SU-DHL-6 (cell line): ENCODE measurements around the gene SYTL5.

Experiments
- EZH2phosphoT487 ChIP-seq: fragments of 200-600 bp; sonication (generic), shearing (Covaris generic); conservative IDR thresholded peaks from 2 replicates; pipeline ENCODE4 v1.6.1; 2018; ENCODE audit warnings: mild to moderate bottlenecking, antibody characterized with exemption, low read length, moderate library complexity, mixed read lengths
- TF ChIP-seq, protein P1 (sequence below): fragments of 200-600 bp; sonication (generic); IDR thresholded peaks from one replicate; pipeline ENCODE4 v1.5.1; 2017; ENCODE audit warnings: antibody characterized with exemption, mild to moderate bottlenecking, low read length, moderate library complexity; ENCODE audit not compliant: insufficient read depth, poor library complexity, severe bottlenecking

DNA sequence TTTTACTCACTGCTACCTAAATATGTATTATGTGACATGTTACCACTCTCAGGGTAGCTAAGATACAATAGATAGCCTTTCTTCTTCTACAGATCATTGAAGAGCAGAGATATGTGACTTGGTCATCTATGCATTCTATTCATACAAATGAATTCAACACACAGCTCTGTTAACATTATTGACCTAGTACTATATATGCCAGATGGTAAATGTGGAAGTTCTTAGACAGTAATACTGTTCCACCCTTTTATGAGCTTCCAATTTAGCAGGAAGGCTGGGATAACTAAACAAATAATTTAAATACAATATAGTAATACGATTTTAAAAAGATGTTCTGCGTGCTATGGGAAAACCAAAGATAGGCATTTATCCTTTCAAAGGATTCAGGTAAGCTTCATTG lies 76.0 kb downstream of the SYTL5 start:
- TF ChIP-seq, protein P1, sequence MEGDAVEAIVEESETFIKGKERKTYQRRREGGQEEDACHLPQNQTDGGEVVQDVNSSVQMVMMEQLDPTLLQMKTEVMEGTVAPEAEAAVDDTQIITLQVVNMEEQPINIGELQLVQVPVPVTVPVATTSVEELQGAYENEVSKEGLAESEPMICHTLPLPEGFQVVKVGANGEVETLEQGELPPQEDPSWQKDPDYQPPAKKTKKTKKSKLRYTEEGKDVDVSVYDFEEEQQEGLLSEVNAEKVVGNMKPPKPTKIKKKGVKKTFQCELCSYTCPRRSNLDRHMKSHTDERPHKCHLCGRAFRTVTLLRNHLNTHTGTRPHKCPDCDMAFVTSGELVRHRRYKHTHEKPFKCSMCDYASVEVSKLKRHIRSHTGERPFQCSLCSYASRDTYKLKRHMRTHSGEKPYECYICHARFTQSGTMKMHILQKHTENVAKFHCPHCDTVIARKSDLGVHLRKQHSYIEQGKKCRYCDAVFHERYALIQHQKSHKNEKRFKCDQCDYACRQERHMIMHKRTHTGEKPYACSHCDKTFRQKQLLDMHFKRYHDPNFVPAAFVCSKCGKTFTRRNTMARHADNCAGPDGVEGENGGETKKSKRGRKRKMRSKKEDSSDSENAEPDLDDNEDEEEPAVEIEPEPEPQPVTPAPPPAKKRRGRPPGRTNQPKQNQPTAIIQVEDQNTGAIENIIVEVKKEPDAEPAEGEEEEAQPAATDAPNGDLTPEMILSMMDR, result no peak
- TF ChIP-seq EZH2phosphoT487, result no peak
